Tibial artery (tissue), 4 donors: ENCODE measurements around the gene SRGAP3.

ENCODE experiments used
- DNase-seq, 2 donors: peaks; one replicate each; pipeline ENCODE4 v3.0.0-alpha.2; 2019
- H3K27ac ChIP-seq, 2 donors: fragments of 200-600 bp; sonication (generic) in 1 of 2; 1 replicate in 1 of 2; 2 replicates in 1 of 2; pipeline ENCODE4 v1.5.1; 2018 to 2019; ENCODE audit warnings: mild to moderate bottlenecking in 1 of 2
- H3K27me3 ChIP-seq, 2 donors: fragments of 200-600 bp; sonication (generic) in 1 of 2; one replicate each; pipeline versions ENCODE4 v1.5.1 to v1.6.0; 2016 to 2019
- H3K36me3 ChIP-seq, 3 donors: fragments of 200-600 bp; sonication (generic) in 2 of 3; one replicate each; pipeline ENCODE4 v1.5.1; 2016 to 2019; ENCODE audit warnings: mild to moderate bottlenecking in 2 of 3
- H3K4me1 ChIP-seq, 4 donors: fragments of 200-600 bp; sonication (generic) in 2 of 4; 1 replicate in 3 of 4; 2 replicates in 1 of 4; pipeline ENCODE4 v1.5.1; 2016 to 2019
- H3K4me3 ChIP-seq, 2 donors: fragments of 200-600 bp; sonication (generic) in 1 of 2; 1 replicate in 1 of 2; 2 replicates in 1 of 2; pipeline ENCODE4 v1.5.1; 2018 to 2019; ENCODE audit warnings: mild to moderate bottlenecking in 2 of 2
- H3K9me3 ChIP-seq, 3 donors: fragments of 200-600 bp; sonication (generic) in 1 of 3; one replicate each; pipeline ENCODE4 v1.5.1; 2016 to 2019
- intact Hi-C: fragments of 100-400 bp; cut with DNase I; formaldehyde crosslinking; loops from one replicate; pipeline ENCODE4 v1.15.0; 2023; ENCODE audit warnings: low total_unique reads
- TF ChIP-seq, protein P1 (sequence below), 2 experiments: fragments of 200-600 bp in 1 of 2; fragments of 450-650 bp in 1 of 2; IDR thresholded peaks; one replicate each; pipeline ENCODE4 v1.5.1; 2017 to 2019; ENCODE audit warnings: antibody characterized with exemption in 2 of 2, mild to moderate bottlenecking in 1 of 2, moderate library complexity in 1 of 2

SRGAP3 gene

DNA sequence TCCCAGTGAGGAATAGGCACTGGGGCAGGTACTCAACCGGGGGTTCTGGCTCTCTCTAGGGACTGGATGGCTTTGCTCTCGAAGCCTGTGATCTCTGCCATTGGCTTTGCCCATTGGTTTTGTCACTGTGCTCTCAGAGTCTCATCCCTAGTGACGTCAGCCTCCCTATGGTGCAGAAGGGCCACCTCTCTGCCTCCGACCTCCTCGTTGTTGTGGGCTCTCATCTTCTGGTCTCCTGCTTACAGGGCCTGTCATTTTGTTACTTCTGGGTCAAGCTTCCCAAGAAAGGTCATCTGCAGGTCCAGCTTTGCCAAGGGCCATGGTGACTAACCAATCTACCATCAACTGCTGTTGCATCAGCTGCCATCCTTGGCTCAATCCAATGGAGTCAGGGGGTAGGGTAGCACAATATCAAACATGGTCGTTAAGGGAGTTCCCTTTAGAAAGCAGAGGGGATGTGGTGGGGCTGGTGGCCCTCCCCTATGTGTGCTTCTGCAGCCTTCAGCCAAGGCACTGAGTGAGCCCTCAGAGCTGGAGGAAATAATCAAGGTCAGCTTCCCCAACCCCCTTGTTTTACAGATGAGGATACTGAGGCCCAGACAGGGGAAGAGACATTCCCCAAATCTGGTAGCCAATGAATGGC is 272.8 kb downstream of the SRGAP3 start:
- Histone ChIP-seq H3K27ac (no peak overlapping the region), H3K4me3 (no peak overlapping the region), H3K36me3 (no peaks in the 10 kb centered on the region), H3K9me3 (peaks cover 0 to 14% (median 10%) of the 10 kb centered on the region in 3 donors), H3K27me3 (peaks cover 0 to 4% of the 10 kb centered on the region in 2 donors), H3K4me1 (no peaks in the 10 kb centered on the region)
- DNase-seq: no peak
- intact Hi-C loops: no loop called here
- TF ChIP-seq, protein P1, sequence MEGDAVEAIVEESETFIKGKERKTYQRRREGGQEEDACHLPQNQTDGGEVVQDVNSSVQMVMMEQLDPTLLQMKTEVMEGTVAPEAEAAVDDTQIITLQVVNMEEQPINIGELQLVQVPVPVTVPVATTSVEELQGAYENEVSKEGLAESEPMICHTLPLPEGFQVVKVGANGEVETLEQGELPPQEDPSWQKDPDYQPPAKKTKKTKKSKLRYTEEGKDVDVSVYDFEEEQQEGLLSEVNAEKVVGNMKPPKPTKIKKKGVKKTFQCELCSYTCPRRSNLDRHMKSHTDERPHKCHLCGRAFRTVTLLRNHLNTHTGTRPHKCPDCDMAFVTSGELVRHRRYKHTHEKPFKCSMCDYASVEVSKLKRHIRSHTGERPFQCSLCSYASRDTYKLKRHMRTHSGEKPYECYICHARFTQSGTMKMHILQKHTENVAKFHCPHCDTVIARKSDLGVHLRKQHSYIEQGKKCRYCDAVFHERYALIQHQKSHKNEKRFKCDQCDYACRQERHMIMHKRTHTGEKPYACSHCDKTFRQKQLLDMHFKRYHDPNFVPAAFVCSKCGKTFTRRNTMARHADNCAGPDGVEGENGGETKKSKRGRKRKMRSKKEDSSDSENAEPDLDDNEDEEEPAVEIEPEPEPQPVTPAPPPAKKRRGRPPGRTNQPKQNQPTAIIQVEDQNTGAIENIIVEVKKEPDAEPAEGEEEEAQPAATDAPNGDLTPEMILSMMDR (IDR thresholded peaks at IDR 0.05): no peak

DNA sequence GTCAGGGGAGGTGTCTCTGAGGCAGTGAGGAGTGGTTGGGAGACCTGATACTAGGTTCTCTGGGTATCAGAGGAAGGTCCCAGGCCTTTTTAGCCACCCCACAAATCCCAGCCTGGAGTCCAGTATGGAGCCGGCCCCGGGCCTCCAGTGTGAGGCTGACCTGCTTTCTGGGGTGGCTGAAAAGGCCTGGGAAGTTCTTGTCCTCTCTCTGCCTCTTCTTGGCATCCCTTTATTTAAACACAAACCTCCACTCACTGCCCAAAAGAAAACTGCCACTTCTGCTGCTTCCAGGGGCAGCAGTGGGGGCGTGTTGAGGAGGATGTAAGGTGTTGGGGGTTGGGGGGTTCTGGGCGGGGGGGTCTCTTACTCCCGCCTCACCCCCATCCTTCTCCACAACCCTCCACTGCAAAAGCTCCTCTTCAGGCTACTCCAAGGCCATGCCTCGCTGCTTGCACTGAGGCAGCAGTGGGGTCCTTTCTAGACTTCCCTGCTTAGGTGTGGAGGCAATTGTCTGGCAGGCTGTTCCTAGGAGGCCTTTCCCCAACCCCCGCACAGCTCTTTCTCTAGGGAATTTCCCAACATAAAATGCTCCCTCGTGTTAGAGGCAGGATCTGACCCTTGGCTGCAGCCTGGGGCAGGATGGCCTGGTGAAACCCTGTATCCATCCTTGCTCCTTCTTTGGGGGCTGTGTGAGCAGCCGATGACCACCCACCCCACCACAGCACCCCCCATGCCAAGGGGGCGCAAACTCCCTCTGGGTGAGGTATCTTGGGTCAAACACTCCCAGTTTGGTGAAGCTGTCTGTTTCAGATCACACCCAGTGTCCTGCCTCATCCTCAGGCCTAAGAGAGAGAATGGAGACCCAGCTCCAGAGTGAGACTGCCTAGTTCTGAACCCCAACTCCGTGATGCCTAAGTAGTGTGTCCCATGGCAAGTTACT is 274.1 kb downstream of the SRGAP3 start:
- no peak overlapping the region for H3K27ac ChIP-seq
- H3K4me1 ChIP-seq: peaks cover 0 to 4% (median 0%) of the 10 kb centered on the region in 4 donors
- H3K4me3 ChIP-seq: no peak overlapping the region
- peaks cover 0 to 6% of the 10 kb centered on the region in 2 donors for H3K27me3 ChIP-seq
- no peaks in the 10 kb centered on the region for H3K36me3 ChIP-seq
- H3K9me3 ChIP-seq: peaks cover 0 to 14% (median 10%) of the 10 kb centered on the region in 3 donors
- TF ChIP-seq, protein P1 (IDR thresholded peaks at IDR 0.05): no peak
- no peak for DNase-seq
- intact Hi-C loops: no loop called here

GRCh38 chr3:8974458-8974857 is 275.0 kb downstream of the SRGAP3 start:
- no peak overlapping the region for H3K4me3 ChIP-seq
- TF ChIP-seq, protein P1 (IDR thresholded peaks at IDR 0.05): no peak
- H3K4me1 ChIP-seq: peaks cover 0 to 4% (median 0%) of the 10 kb centered on the region in 4 donors
- H3K27ac ChIP-seq: no peak overlapping the region
- no peaks in the 10 kb centered on the region for H3K36me3 ChIP-seq
- no peak for DNase-seq
- intact Hi-C loops: loop anchor here (5.0 kb wide), 2 partner anchors 93 to 328 kb away; no protein-coding TSS in a partner anchor
- H3K9me3 ChIP-seq: peaks cover 0 to 10% (median 8%) of the 10 kb centered on the region in 3 donors
- peaks cover 0 to 7% of the 10 kb centered on the region in 2 donors for H3K27me3 ChIP-seq

GRCh38 chr3:8972639-8973038 is 276.8 kb downstream of the SRGAP3 start:
- no peak for DNase-seq
- H3K4me1 ChIP-seq: peaks cover 0 to 4% (median 0%) of the 10 kb centered on the region in 4 donors
- H3K9me3 ChIP-seq: no peaks in the 10 kb centered on the region
- no peak overlapping the region for H3K27ac ChIP-seq
- peaks cover 0 to 18% of the 10 kb centered on the region in 2 donors for H3K27me3 ChIP-seq
- TF ChIP-seq, protein P1 (IDR thresholded peaks at IDR 0.05): no peak
- intact Hi-C loops: loop anchor here (5.0 kb wide), 2 partner anchors 95 to 330 kb away; no protein-coding TSS in a partner anchor
- no peaks in the 10 kb centered on the region for H3K36me3 ChIP-seq
- no peak overlapping the region for H3K4me3 ChIP-seq

DNA sequence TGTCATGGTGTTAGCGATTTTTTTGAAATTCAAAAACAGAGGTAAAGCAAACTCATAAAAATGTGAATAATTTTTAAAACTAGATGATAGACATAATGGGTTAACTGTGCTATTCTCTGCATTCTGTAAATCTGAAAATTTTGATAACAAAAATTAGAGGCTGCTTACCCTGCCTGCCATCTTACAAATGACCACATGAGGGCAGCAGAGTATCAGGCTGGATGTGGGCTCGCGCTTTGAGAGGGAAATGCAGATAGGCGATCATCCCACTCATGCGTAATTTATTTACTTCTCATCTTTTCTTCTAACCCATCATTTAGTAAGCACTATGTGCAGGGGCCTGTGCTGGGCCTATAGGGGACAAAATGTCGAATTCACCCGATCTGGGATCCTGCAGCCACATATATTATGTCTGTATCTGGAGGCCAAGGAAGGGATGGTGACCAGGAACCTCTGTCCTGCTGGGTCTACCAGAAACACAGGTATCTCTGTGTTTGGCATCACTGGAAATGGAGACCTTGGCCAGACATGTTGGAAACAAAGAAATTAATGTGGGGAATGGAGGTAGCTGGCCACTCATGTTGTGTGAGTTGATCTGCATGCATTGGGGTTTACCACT is 278.4 kb downstream of the SRGAP3 start:
- intact Hi-C loops: loop anchor here (5.0 kb wide), 2 partner anchors 96 to 331 kb away; no protein-coding TSS in a partner anchor
- Histone ChIP-seq H3K27me3 (peaks cover 0 to 15% of the 10 kb centered on the region in 2 donors), H3K9me3 (no peaks in the 10 kb centered on the region), H3K4me1 (peaks cover 0 to 4% (median 0%) of the 10 kb centered on the region in 4 donors), H3K4me3 (no peak overlapping the region), H3K27ac (no peak overlapping the region), H3K36me3 (no peaks in the 10 kb centered on the region)
- TF ChIP-seq, protein P1 (IDR thresholded peaks at IDR 0.05): peak; percentile 97 to 99
- DNase-seq: peak in 1 of 2 donors; percentile 54
